Hematopoietic multipotent progenitor cell treated with erythropoietin and hydrocortisone succinate and interleukin-3 and kit ligand, for 4 days (in vitro differentiated cells): ENCODE data around the gene EGFL7.
"Not testable (repeated sequence)": the region's sequence is repeated elsewhere in the genome, so short reads cannot be mapped to it uniquely, and the experiment has no call there.

Source experiments
- DNase-seq: peaks from one replicate; pipeline ENCODE4 v3.0.0-alpha.2; 2015

Gene EGFL7

GRCh38 chr9:136625101-136626065, 37.3 kb upstream of the EGFL7 start:
- DNase-seq: peak; percentile 55

GRCh38 chr9:136626066-136626725, 36.5 kb upstream of the EGFL7 start:
- DNase-seq: no peak

- DNase-seq: no peak
Observed at GRCh38 chr9:136626740-136627642, 35.7 kb upstream of the EGFL7 start.

- DNase-seq: no peak
Observed at GRCh38 chr9:136627703-136628102, 35.0 kb upstream of the EGFL7 start.

- peak; percentile 49 for DNase-seq
Observed at GRCh38 chr9:136628268-136628667, 34.4 kb upstream of the EGFL7 start.

GRCh38 chr9:136629001-136629878, 33.5 kb upstream of the EGFL7 start:
- no peak for DNase-seq

- peak; percentile 85 for DNase-seq
Observed at GRCh38 chr9:136629879-136630661, 32.6 kb upstream of the EGFL7 start.

GRCh38 chr9:136630662-136630992, 32.1 kb upstream of the EGFL7 start:
- no peak for DNase-seq

- DNase-seq: peak; percentile 93
Observed at GRCh38 chr9:136631038-136632000, 31.4 kb upstream of the EGFL7 start.

GRCh38 chr9:136632072-136632471, 30.6 kb upstream of the EGFL7 start:
- DNase-seq: not testable (repeated sequence)

- DNase-seq: not testable (repeated sequence)
Observed at GRCh38 chr9:136632491-136633106, 30.1 kb upstream of the EGFL7 start.

GRCh38 chr9:136634904-136635303, 27.8 kb upstream of the EGFL7 start:
- DNase-seq: no peak

GRCh38 chr9:136640171-136641111, 22.3 kb upstream of the EGFL7 start:
- no peak for DNase-seq

GRCh38 chr9:136642439-136642921, 20.2 kb upstream of the EGFL7 start:
- no peak for DNase-seq

- no peak for DNase-seq
Observed at GRCh38 chr9:136643596-136644342, 18.9 kb upstream of the EGFL7 start.

GRCh38 chr9:136644343-136644592, 18.4 kb upstream of the EGFL7 start:
- peak; percentile 96 for DNase-seq

- peak; percentile 91 for DNase-seq
Observed at GRCh38 chr9:136644593-136645351, 17.9 kb upstream of the EGFL7 start.
